ENCODE data around the gene SH2B2.

The SH2B2 gene

GRCh38 chr7:102317231-102318059 lies 30.8 kb downstream of the SH2B2 start:
- DNase-seq (ENCODE audit: low spot score): peak; percentile 54
- in situ Hi-C loops (cut with MboI; ENCODE audit: low pct_unique_long_range_greater_than_20kb, low sequenced_read_pairs, unreplicated experiment): no loop called here
- TF ChIP-seq, protein P1, sequence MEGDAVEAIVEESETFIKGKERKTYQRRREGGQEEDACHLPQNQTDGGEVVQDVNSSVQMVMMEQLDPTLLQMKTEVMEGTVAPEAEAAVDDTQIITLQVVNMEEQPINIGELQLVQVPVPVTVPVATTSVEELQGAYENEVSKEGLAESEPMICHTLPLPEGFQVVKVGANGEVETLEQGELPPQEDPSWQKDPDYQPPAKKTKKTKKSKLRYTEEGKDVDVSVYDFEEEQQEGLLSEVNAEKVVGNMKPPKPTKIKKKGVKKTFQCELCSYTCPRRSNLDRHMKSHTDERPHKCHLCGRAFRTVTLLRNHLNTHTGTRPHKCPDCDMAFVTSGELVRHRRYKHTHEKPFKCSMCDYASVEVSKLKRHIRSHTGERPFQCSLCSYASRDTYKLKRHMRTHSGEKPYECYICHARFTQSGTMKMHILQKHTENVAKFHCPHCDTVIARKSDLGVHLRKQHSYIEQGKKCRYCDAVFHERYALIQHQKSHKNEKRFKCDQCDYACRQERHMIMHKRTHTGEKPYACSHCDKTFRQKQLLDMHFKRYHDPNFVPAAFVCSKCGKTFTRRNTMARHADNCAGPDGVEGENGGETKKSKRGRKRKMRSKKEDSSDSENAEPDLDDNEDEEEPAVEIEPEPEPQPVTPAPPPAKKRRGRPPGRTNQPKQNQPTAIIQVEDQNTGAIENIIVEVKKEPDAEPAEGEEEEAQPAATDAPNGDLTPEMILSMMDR (IDR thresholded peaks at IDR 0.05; ENCODE audit: extremely low read depth, insufficient read depth, missing control alignments): peak; percentile 43

- TF ChIP-seq, protein P1 (IDR thresholded peaks at IDR 0.05; ENCODE audit: extremely low read depth, insufficient read depth, missing control alignments): no peak
- in situ Hi-C loops (cut with MboI; ENCODE audit: low pct_unique_long_range_greater_than_20kb, low sequenced_read_pairs, unreplicated experiment): no loop called here
- peak; percentile 30 for DNase-seq (ENCODE audit: low spot score)
Observed at GRCh38 chr7:102318482-102318971, 31.9 kb downstream of the SH2B2 start.

DNA sequence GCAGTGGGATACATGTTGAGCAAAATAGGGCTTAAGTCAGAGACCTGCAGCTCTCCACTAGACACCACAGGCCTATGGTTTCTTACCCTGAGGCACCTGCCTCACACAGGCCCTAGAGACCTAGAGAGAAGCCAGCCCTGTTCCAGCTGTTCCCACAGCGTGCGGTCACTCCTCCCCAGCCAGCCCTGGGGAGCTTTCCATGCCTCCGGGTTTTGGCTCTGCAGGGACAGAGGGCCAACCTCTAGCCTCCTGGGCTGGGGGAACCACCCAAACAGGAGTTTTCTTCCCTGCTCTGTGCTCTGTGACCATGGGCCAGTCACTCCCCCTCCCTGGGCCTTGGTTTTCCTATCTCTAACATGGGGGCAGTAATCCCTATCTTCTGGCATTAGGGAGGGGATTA lies 33.0 kb downstream of the SH2B2 start:
- peak; percentile 22 for DNase-seq (ENCODE audit: low spot score)
- TF ChIP-seq, protein P1 (IDR thresholded peaks at IDR 0.05; ENCODE audit: extremely low read depth, insufficient read depth, missing control alignments): no peak
- in situ Hi-C loops (cut with MboI; ENCODE audit: low pct_unique_long_range_greater_than_20kb, low sequenced_read_pairs, unreplicated experiment): no loop called here

DNA sequence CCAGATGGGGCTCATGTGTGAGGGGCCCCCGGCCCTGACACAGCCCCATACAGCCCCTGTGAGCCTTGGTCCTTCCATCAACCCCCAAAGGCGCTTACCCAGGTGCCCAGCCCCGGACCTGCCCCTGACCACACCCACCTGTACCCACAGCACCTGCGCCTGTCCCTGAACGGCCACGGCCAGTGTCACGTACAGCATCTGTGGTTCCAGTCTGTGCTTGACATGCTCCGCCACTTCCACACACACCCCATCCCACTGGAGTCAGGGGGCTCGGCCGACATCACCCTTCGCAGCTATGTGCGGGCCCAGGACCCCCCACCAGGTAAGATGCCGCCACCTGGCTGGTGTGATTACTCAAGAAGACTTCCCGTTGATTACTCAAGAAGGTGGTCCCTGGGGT lies 33.5 kb downstream of the SH2B2 start:
- in situ Hi-C loops (cut with MboI; ENCODE audit: low pct_unique_long_range_greater_than_20kb, low sequenced_read_pairs, unreplicated experiment): no loop called here
- DNase-seq (ENCODE audit: low spot score): peak; percentile 23
- TF ChIP-seq, protein P1 (IDR thresholded peaks at IDR 0.05; ENCODE audit: extremely low read depth, insufficient read depth, missing control alignments): no peak

- TF ChIP-seq, protein P1 (IDR thresholded peaks at IDR 0.05; ENCODE audit: extremely low read depth, insufficient read depth, missing control alignments): no peak
- in situ Hi-C loops (cut with MboI; ENCODE audit: low pct_unique_long_range_greater_than_20kb, low sequenced_read_pairs, unreplicated experiment): no loop called here
- DNase-seq (ENCODE audit: low spot score): peak; percentile 36
Observed at GRCh38 chr7:102320601-102321350, 34.1 kb downstream of the SH2B2 start.

DNA sequence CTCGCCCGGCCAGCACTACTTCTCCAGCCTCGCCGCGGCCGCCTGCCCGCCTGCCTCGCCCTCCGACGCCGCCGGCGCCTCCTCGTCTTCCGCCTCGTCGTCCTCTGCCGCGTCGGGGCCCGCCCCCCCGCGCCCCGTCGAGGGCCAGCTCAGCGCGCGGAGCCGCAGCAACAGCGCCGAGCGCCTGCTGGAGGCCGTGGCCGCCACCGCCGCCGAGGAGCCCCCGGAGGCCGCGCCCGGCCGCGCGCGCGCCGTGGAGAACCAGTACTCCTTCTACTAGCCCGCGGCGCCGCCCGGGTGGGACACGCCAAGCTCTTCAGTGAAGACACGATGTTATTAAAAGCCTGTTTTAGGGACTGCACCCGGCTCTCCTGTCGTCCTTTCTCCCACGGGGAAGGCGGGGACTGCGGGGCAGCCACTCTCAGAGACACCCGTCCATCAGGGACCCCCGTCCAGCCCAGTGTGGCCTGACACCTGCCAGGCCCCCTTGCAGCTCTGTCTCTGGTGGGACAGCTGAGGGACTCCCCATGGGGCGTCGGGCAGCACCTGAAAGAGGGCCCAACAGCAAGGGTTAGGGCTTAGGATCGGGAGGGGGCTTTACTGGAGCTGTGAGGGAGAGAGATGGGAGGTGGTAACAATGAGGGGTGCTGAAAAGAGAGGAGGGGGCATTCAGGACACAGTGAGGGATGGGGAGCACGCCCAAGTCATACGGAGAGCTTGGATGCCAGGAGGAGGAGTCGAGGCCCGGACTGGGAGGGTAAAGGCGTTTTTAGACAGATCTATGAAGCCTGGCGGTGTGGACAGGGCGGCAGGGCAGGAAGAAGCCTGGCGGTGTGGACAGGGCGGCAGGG lies 34.9 kb downstream of the SH2B2 start:
- DNase-seq (ENCODE audit: low spot score): peak; percentile 65
- in situ Hi-C loops (cut with MboI; ENCODE audit: low pct_unique_long_range_greater_than_20kb, low sequenced_read_pairs, unreplicated experiment): no loop called here
- TF ChIP-seq, protein P1 (IDR thresholded peaks at IDR 0.05; ENCODE audit: extremely low read depth, insufficient read depth, missing control alignments): no peak

Data from GM13977 (cell line).